Measurements from ENCODE around the gene PDE6H. TPM values are rescaled to one million over a fixed set of nuclear protein-coding genes. Genes with fewer than 3 reads are reported as not detected.

PDE6H gene
- total RNA-seq, 1 experiment from 2014 or later = not detected

GRCh38 chr12:14964406-14964805 lies 8.4 kb upstream of the PDE6H start:
- peaks cover 18% of the 10 kb centered on the region for H3K79me2 ChIP-seq (ENCODE audit: low read length)
- H3K4me3 ChIP-seq (ENCODE audit: low read length) = no peak overlapping the region
- DNase-seq = no peak
- peaks cover 39% of the 10 kb centered on the region for H3K4me1 ChIP-seq (ENCODE audit: low read length)
- no peak overlapping the region for H3K9ac ChIP-seq (ENCODE audit: low read length)
- no peaks in the 10 kb centered on the region for H3K36me3 ChIP-seq (ENCODE audit: insufficient read depth, low read length)
- H2AFZ ChIP-seq (ENCODE audit: low read length) = no peak overlapping the region
- H3K9me2 ChIP-seq (replicated peaks; ENCODE audit: insufficient read depth, low read length) = no peaks in the 10 kb centered on the region
- no peaks in the 10 kb centered on the region for H3K9me3 ChIP-seq (ENCODE audit: low read length)
- no peak overlapping the region for H3K4me2 ChIP-seq (ENCODE audit: low read depth, low read length, poor library complexity, severe bottlenecking)
- H3K27me3 ChIP-seq (ENCODE audit: low read length) = no peaks in the 10 kb centered on the region
- no peak overlapping the region for H3K27ac ChIP-seq (ENCODE audit: low read length)
- no peaks in the 10 kb centered on the region for H4K20me1 ChIP-seq (ENCODE audit: insufficient read depth, low read depth, low read length)

- Histone ChIP-seq H3K9me2 (replicated peaks; ENCODE audit: insufficient read depth, low read length) (no peaks in the 10 kb centered on the region), H3K36me3 (ENCODE audit: insufficient read depth, low read length) (no peaks in the 10 kb centered on the region), H3K4me3 (ENCODE audit: low read length) (no peak overlapping the region), H3K27ac (ENCODE audit: low read length) (no peak overlapping the region), H2AFZ (ENCODE audit: low read length) (0 out of 2 replicates have a peak overlapping the region, but pooled peaks have one; percentile 60), H3K79me2 (ENCODE audit: low read length) (peaks cover 10% of the 10 kb centered on the region), H3K9me3 (ENCODE audit: low read length) (no peaks in the 10 kb centered on the region), H3K4me1 (ENCODE audit: low read length) (peaks cover 31% of the 10 kb centered on the region), H4K20me1 (ENCODE audit: insufficient read depth, low read depth, low read length) (no peaks in the 10 kb centered on the region), H3K9ac (ENCODE audit: low read length) (no peak overlapping the region), H3K4me2 (ENCODE audit: low read depth, low read length, poor library complexity, severe bottlenecking) (no peak overlapping the region), H3K27me3 (ENCODE audit: low read length) (no peaks in the 10 kb centered on the region)
- no peak for DNase-seq
Observed at GRCh38 chr12:14965221-14965620, 7.6 kb upstream of the PDE6H start.

- H3K27me3 ChIP-seq (ENCODE audit: low read length) = no peaks in the 10 kb centered on the region
- no peak overlapping the region for H2AFZ ChIP-seq (ENCODE audit: low read length)
- H3K4me3 ChIP-seq (ENCODE audit: low read length) = no peak overlapping the region
- H3K36me3 ChIP-seq (ENCODE audit: insufficient read depth, low read length) = no peaks in the 10 kb centered on the region
- H3K79me2 ChIP-seq (ENCODE audit: low read length) = no peaks in the 10 kb centered on the region
- no peak overlapping the region for H3K9ac ChIP-seq (ENCODE audit: low read length)
- H3K4me2 ChIP-seq (ENCODE audit: low read depth, low read length, poor library complexity, severe bottlenecking) = no peak overlapping the region
- H4K20me1 ChIP-seq (ENCODE audit: insufficient read depth, low read depth, low read length) = no peaks in the 10 kb centered on the region
- peak; percentile 24 for DNase-seq
- H3K9me3 ChIP-seq (ENCODE audit: low read length) = no peaks in the 10 kb centered on the region
- H3K4me1 ChIP-seq (ENCODE audit: low read length) = peaks cover 10% of the 10 kb centered on the region
- H3K27ac ChIP-seq (ENCODE audit: low read length) = no peak overlapping the region
- no peaks in the 10 kb centered on the region for H3K9me2 ChIP-seq (replicated peaks; ENCODE audit: insufficient read depth, low read length)
Observed at GRCh38 chr12:14968478-14968877, 4.4 kb upstream of the PDE6H start.

GRCh38 chr12:14970473-14970872 lies 2.4 kb upstream of the PDE6H start:
- Histone ChIP-seq H3K4me3 (ENCODE audit: low read length) (no peak overlapping the region), H3K9me2 (replicated peaks; ENCODE audit: insufficient read depth, low read length) (no peaks in the 10 kb centered on the region), H4K20me1 (ENCODE audit: insufficient read depth, low read depth, low read length) (no peaks in the 10 kb centered on the region), H3K9me3 (ENCODE audit: low read length) (no peaks in the 10 kb centered on the region), H3K9ac (ENCODE audit: low read length) (no peak overlapping the region), H3K27me3 (ENCODE audit: low read length) (no peaks in the 10 kb centered on the region), H3K79me2 (ENCODE audit: low read length) (no peaks in the 10 kb centered on the region), H3K36me3 (ENCODE audit: insufficient read depth, low read length) (no peaks in the 10 kb centered on the region), H3K27ac (ENCODE audit: low read length) (no peak overlapping the region), H3K4me1 (ENCODE audit: low read length) (peaks cover 4% of the 10 kb centered on the region; the same call in 1 of the 2 replicates), H3K4me2 (ENCODE audit: low read depth, low read length, poor library complexity, severe bottlenecking) (no peak overlapping the region), H2AFZ (ENCODE audit: low read length) (no peak overlapping the region)
- peak; percentile 40 for DNase-seq

- H3K9me3 ChIP-seq (ENCODE audit: low read length) = no peaks in the 10 kb centered on the region
- no peak overlapping the region for H3K4me2 ChIP-seq (ENCODE audit: low read depth, low read length, poor library complexity, severe bottlenecking)
- no peak overlapping the region for H3K27ac ChIP-seq (ENCODE audit: low read length)
- H3K27me3 ChIP-seq (ENCODE audit: low read length) = no peaks in the 10 kb centered on the region
- H3K4me3 ChIP-seq (ENCODE audit: low read length) = no peak overlapping the region
- H3K4me1 ChIP-seq (ENCODE audit: low read length) = no peaks in the 10 kb centered on the region
- no peak overlapping the region for H3K9ac ChIP-seq (ENCODE audit: low read length)
- no peaks in the 10 kb centered on the region for H3K9me2 ChIP-seq (replicated peaks; ENCODE audit: insufficient read depth, low read length)
- peak; percentile 23 for DNase-seq
- no peak overlapping the region for H2AFZ ChIP-seq (ENCODE audit: low read length)
- H4K20me1 ChIP-seq (ENCODE audit: insufficient read depth, low read depth, low read length) = no peaks in the 10 kb centered on the region
- no peaks in the 10 kb centered on the region for H3K79me2 ChIP-seq (ENCODE audit: low read length)
- H3K36me3 ChIP-seq (ENCODE audit: insufficient read depth, low read length) = no peaks in the 10 kb centered on the region
Observed at GRCh38 chr12:14974633-14975032, 1.8 kb downstream of the PDE6H start.

GRCh38 chr12:14975457-14975856 lies 2.6 kb downstream of the PDE6H start:
- Histone ChIP-seq H3K4me1 (ENCODE audit: low read length) (no peaks in the 10 kb centered on the region), H3K36me3 (ENCODE audit: insufficient read depth, low read length) (no peaks in the 10 kb centered on the region), H3K27me3 (ENCODE audit: low read length) (no peaks in the 10 kb centered on the region), H3K4me2 (ENCODE audit: low read depth, low read length, poor library complexity, severe bottlenecking) (no peak overlapping the region), H2AFZ (ENCODE audit: low read length) (no peak overlapping the region), H4K20me1 (ENCODE audit: insufficient read depth, low read depth, low read length) (no peaks in the 10 kb centered on the region), H3K79me2 (ENCODE audit: low read length) (no peaks in the 10 kb centered on the region), H3K9me2 (replicated peaks; ENCODE audit: insufficient read depth, low read length) (no peaks in the 10 kb centered on the region), H3K4me3 (ENCODE audit: low read length) (no peak overlapping the region), H3K9me3 (ENCODE audit: low read length) (no peaks in the 10 kb centered on the region), H3K9ac (ENCODE audit: low read length) (no peak overlapping the region), H3K27ac (ENCODE audit: low read length) (no peak overlapping the region)
- DNase-seq = peak; percentile 26

DNA sequence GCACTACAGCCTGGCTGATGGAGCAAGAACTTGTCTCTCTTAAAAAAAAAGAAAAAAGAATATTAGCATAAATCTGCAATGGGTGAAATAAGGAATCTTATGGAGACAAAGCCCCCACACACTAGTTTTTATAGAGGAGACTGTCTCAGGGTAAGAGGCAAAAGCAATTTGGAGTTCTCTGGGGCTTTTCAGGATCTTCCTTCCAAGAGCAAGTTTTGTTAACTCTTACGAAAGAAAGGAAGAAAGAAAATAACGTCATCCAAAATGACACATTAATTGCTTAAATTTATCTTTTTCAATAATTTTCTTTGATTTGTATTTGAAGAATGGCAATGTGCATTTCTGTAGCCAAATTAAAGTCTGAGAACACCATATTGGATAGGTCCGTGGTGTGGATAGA lies 3.8 kb downstream of the PDE6H start:
- Histone ChIP-seq H2AFZ (ENCODE audit: low read length) (no peak overlapping the region), H3K9me3 (ENCODE audit: low read length) (no peaks in the 10 kb centered on the region), H4K20me1 (ENCODE audit: insufficient read depth, low read depth, low read length) (no peaks in the 10 kb centered on the region), H3K4me3 (ENCODE audit: low read length) (no peak overlapping the region), H3K4me2 (ENCODE audit: low read depth, low read length, poor library complexity, severe bottlenecking) (no peak overlapping the region), H3K36me3 (ENCODE audit: insufficient read depth, low read length) (no peaks in the 10 kb centered on the region), H3K27me3 (ENCODE audit: low read length) (no peaks in the 10 kb centered on the region), H3K27ac (ENCODE audit: low read length) (no peak overlapping the region), H3K4me1 (ENCODE audit: low read length) (no peaks in the 10 kb centered on the region), H3K79me2 (ENCODE audit: low read length) (no peaks in the 10 kb centered on the region), H3K9ac (ENCODE audit: low read length) (no peak overlapping the region), H3K9me2 (replicated peaks; ENCODE audit: insufficient read depth, low read length) (no peaks in the 10 kb centered on the region)
- DNase-seq = no peak

- Histone ChIP-seq H2AFZ (ENCODE audit: low read length) (no peak overlapping the region), H3K4me1 (ENCODE audit: low read length) (peaks cover 6% of the 10 kb centered on the region), H3K79me2 (ENCODE audit: low read length) (no peaks in the 10 kb centered on the region), H3K9me3 (ENCODE audit: low read length) (no peaks in the 10 kb centered on the region), H4K20me1 (ENCODE audit: insufficient read depth, low read depth, low read length) (no peaks in the 10 kb centered on the region), H3K36me3 (ENCODE audit: insufficient read depth, low read length) (no peaks in the 10 kb centered on the region), H3K27ac (ENCODE audit: low read length) (no peak overlapping the region), H3K4me2 (ENCODE audit: low read depth, low read length, poor library complexity, severe bottlenecking) (no peak overlapping the region), H3K4me3 (ENCODE audit: low read length) (no peak overlapping the region), H3K27me3 (ENCODE audit: low read length) (no peaks in the 10 kb centered on the region), H3K9me2 (replicated peaks; ENCODE audit: insufficient read depth, low read length) (no peaks in the 10 kb centered on the region), H3K9ac (ENCODE audit: low read length) (no peak overlapping the region)
- DNase-seq = peak; percentile 35
Observed at GRCh38 chr12:14979468-14979867, 6.6 kb downstream of the PDE6H start.

- H3K27ac ChIP-seq (ENCODE audit: low read length) = no peak overlapping the region
- no peaks in the 10 kb centered on the region for H3K36me3 ChIP-seq (ENCODE audit: insufficient read depth, low read length)
- H3K27me3 ChIP-seq (ENCODE audit: low read length) = no peaks in the 10 kb centered on the region
- no peak overlapping the region for H3K4me3 ChIP-seq (ENCODE audit: low read length)
- DNase-seq = no peak
- H3K4me1 ChIP-seq (ENCODE audit: low read length) = peaks cover 6% of the 10 kb centered on the region
- H3K4me2 ChIP-seq (ENCODE audit: low read depth, low read length, poor library complexity, severe bottlenecking) = no peak overlapping the region
- no peak overlapping the region for H3K9ac ChIP-seq (ENCODE audit: low read length)
- H3K79me2 ChIP-seq (ENCODE audit: low read length) = no peaks in the 10 kb centered on the region
- H3K9me3 ChIP-seq (ENCODE audit: low read length) = no peaks in the 10 kb centered on the region
- H2AFZ ChIP-seq (ENCODE audit: low read length) = no peak overlapping the region
- no peaks in the 10 kb centered on the region for H3K9me2 ChIP-seq (replicated peaks; ENCODE audit: insufficient read depth, low read length)
- H4K20me1 ChIP-seq (ENCODE audit: insufficient read depth, low read depth, low read length) = no peaks in the 10 kb centered on the region
Observed at GRCh38 chr12:14981049-14981448, 8.2 kb downstream of the PDE6H start.
